G401.6 (cell line): ENCODE measurements around the gene TMEM19.

Experiments used
- FAIRE-seq: peaks from 2 replicates; lab custom pipeline; 2012; peaks lifted over from hg19 to GRCh38; lab: Jason Lieb, UNC

TMEM19 gene

GRCh38 chr12:71685914-71686657 is at the start of gene TMEM19:
TSS of gene TMEM19 (plus strand) at chr12:71686082. CDS start at chr12:71686681, 599 bp downstream.
- peak; percentile 96 for FAIRE-seq

- peak; percentile 79 for FAIRE-seq
Observed at GRCh38 chr12:71636704-71637115, 49.2 kb upstream of the TMEM19 start.

DNA sequence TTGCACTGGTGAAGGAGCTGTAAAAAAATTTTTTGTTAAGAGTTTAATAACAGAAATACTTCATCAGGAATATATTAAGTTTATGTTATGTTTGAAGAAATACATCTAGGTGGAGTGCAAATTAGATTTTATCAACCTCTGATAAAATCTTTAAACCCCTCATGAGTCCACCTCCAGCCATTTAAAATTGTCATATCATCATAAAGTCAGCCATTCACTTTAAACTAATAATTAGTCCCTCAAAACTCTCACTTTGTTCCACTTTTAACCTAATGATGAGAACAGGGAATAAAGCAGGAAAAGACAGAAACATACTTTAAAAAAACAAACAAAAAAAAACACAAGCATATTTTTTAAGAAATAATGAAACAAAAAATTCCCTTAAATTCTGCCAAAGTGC is 47.4 kb upstream of the TMEM19 start:
- FAIRE-seq, result peak; percentile 17

DNA sequence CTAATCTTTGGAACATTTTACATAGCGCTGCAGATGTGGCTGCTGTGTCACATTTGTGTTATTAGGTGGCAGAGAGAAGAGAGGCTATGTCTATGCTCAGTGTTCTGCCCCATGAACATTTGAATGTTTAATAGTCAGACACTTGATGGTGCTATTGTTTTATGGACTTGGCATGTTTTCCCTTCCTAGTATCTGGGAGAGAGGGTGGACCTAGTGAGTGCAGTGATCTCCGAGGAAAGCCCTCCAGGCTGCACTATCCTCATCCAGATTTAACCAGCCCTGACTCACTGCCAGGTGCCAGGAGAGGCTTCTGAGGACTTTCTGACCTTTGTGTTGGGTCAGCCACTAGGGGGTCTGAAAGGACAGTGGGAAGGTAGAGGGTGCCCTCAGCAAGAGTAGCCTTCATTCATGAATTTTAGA is 46.5 kb upstream of the TMEM19 start:
- FAIRE-seq, result no peak

DNA sequence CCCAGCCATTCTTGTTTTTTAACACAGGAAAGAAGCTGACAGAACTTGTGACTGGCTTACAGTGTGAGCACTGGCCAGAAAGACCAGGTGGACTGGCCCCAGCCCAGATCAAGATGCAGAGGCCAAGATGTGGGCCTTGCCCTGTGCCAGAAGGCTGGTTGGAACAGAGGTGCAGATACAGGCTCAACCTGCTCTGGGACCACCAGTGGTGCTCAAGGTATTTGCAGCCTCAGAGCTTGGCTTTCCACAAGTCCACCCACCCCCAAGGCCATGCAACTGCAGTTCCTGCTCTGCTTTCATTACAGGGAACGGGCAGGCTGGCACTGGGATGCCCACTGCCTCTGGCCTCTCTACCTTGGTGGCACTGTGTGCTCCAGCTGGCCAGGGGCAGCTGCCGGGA is 45.6 kb upstream of the TMEM19 start:
- no peak for FAIRE-seq

DNA sequence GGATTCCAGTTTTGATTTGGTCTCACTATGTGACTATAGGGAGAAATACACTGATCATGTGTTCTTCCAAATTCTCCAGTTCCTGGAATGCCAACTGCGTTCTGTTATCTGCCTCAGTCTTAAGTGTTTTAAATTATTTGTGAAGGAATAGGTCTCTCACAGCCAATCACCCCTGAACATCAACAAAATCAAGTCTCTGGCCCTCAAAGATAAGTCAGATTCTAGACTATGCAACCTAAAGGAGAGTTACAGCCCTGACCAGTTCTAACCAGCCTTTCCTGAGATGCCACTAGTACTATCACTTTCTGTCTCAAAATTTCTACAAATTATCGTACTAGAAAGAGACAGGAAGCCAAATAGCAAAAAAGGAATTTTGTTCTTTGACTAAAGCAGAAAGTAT is 44.5 kb upstream of the TMEM19 start:
- FAIRE-seq, result no peak

- FAIRE-seq, result no peak
Observed at GRCh38 chr12:71642264-71642663, 43.6 kb upstream of the TMEM19 start.

DNA sequence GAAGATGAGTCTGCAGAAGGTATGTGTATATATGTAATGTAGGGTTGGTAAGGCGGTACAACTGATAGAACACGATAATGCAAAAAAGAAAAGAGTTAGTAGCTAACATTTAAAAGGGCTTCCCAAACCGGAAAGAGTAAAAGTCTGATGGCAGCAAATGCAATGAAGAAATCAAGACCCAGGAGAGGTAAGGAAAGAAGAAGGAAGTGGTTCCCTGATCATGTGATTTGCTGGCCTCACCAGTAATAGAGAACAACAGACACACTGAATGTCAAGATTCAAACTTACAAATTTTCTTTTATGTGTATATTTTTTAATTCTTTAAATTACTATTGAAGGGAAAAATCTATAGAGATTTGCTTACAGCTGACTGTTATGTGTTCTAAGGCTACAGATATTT is 40.6 kb upstream of the TMEM19 start:
- FAIRE-seq, result no peak

GRCh38 chr12:71646512-71646911 is 39.4 kb upstream of the TMEM19 start:
- no peak for FAIRE-seq

GRCh38 chr12:71648537-71648936 is 37.3 kb upstream of the TMEM19 start:
- no peak for FAIRE-seq

- no peak for FAIRE-seq
Observed at GRCh38 chr12:71649401-71649800, 36.5 kb upstream of the TMEM19 start.

DNA sequence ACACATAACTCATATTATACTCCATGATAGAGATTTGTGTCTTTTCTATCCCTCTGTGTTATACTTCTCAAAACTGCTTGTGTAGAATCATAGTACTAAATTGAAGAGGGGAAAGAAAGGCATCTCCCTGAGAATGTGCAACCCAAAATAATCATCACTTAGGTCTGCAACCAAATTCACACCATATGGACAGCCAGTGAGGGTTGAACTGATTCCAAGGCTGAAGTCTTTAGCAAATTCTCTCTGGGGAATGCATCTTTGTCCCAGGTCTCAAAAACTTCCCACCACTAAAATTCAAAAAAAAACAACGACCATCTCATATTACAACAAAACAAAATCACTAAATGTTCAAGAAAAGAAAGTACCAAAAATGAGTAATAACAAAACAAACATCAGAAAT is 33.2 kb upstream of the TMEM19 start:
- no peak for FAIRE-seq

DNA sequence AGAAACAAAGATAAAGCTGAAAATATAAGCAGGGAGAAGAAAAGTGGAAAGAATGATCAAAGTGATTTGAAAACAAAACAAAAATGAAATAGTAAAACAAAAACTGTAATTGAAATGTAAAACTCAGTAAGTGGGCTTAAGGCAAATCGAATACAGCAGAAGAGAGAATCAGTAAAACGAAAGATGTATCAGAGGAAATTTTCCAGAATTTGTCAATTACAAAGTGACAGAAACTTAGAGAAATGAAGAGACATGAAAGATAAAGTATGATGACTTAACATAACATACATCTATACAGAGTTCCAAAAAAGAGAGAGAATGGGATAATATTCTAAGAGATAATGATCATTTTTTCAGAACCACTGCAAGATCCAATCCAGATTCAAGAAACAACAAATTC is 32.7 kb upstream of the TMEM19 start:
- no peak for FAIRE-seq

GRCh38 chr12:71654200-71654599 is 31.7 kb upstream of the TMEM19 start:
- FAIRE-seq, result no peak

- no peak for FAIRE-seq
Observed at GRCh38 chr12:71655495-71655894, 30.4 kb upstream of the TMEM19 start.

DNA sequence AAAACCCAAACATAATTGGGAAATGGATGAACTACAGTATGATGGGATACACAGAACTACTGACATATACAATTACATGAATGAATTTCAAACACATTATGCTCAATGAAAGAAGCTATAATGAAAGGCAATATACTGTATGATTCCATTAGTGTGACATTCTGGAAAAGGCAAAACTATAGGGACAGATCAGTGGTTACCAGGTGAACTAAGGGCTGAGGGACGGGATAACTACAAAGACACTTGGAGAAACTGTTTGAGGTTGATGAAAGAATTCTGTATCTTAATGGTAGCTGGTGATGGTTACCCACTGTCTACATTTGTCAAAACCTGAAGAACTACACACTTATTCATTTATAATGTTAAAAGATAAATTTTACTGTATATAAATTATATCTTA is 30.0 kb upstream of the TMEM19 start:
- FAIRE-seq, result no peak

GRCh38 chr12:71656740-71657139 is 29.1 kb upstream of the TMEM19 start:
- FAIRE-seq, result no peak

DNA sequence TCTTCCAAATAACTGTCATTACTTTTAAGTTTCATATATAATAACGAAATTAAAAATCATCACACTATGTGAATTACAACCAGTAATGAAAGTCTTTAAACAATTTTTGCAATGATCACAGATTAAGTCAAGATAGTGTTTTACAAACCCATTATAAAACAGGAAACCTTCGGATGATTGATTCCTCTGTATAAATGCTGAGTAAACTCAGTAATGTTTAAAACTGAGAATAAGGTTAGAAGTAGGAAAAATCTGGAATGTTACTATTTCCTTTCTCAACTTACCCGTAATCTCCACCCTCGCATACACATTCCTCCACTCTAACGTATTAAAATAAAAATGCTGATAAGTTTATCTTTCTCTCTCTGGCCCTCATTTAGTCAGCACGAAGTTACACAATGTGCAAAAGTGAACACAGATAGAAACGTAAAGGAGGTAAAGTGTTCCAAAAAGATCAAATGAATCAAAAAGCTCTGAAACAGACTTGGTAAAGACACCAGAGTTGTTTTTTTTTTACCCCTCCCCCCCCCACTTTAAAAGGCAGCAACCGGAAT is 23.8 kb upstream of the TMEM19 start:
- FAIRE-seq, result no peak

DNA sequence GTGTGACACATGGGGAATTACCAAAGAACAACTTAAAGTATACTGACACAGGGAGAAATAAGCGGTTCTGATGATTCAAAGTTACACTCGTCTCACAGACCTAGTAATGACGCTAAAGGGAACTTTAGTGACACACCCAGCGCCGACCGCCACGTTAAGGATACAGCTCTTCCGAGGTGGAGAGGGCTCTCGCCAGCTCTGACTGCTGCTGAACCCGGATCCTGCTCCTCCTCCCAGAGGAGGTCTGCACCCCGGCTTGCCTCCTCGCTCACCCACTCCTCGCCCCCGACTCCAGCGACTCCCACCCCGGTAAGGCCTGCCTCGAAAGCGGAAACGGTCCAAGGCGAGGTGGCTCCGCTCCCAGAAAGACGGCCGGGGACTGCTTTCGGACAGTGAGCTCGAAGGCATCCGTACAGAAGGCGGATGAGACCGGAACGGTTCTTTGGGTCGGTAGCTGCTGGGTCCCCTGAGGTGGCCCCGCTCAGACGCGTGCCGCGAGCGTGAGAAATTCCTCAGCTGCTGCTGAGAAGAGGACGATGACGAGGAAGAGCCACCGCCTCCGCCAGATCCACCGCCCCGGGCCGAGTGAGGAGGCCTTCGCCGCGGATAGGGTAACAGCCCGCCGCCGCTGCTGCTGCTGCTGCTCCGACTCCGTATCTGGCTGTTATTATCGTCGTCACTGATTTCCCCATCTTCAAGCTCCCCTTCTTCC is 22.9 kb upstream of the TMEM19 start:
- FAIRE-seq, result no peak

- peak; percentile 99 for FAIRE-seq
Observed at GRCh38 chr12:71663561-71664410, 22.1 kb upstream of the TMEM19 start, which contains the start of the genes THAP2 and ZFC3H1. TSS of gene THAP2 (plus strand) at chr12:71664301. CDS start at chr12:71664510, 209 bp downstream. TSS of gene ZFC3H1 (minus strand) at chr12:71663848. CDS start at chr12:71663610, 238 bp downstream.

DNA sequence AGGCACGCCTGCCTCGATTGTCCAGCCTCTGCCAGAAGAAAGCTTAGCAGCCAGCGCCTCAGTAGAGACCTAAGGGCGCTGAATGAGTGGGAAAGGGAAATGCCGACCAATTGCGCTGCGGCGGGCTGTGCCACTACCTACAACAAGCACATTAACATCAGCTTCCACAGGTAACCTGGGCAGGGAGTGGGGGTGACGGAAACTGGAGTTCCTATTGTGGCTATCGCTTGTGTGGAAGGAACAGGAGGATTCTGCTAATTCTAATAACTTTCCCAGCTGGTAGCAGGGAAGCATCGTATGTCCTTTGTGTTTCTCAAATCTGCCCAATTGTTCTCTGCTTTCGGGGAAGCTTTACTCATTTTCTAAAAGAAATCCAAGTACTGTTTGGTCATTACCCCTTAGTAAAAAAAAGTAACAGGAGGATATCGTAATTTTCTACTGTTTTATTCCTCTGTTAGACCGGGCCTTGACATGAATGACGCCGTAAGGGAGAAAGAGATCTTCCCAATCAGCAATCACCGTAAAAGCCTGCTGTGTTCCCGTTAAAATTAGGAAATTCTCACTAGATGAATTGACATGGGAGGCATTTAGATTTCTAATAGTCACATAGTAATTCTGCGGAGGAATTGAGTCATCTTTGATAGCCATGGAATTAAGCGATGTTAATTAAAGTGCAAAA is 21.3 kb upstream of the TMEM19 start:
- FAIRE-seq, result no peak

GRCh38 chr12:71665090-71665463 is 20.8 kb upstream of the TMEM19 start:
- no peak for FAIRE-seq
